Left renal cortex interstitium (tissue), 4 donors: Measurements from ENCODE around the gene VKORC1L1. TPM values are rescaled to one million over a fixed set of nuclear protein-coding genes. Genes with fewer than 3 reads are reported as not detected.
A peak's percentile ranks its signal among the peaks of the same experiment; 100 is the strongest.
"Not testable (repeated sequence)": the region's sequence is repeated elsewhere in the genome, so short reads cannot be mapped to it uniquely, and the experiment has no call there.

ENCODE experiments used
- DNase-seq, 4 donors: peaks; one replicate each; pipeline ENCODE4 v3.0.0-alpha.2; 2013; ENCODE audit warnings: low read depth in 4 of 4, low spot score in 2 of 4, missing footprints in 1 of 4
- polyA plus RNA-seq, 4 donors: library from polyadenylated mRNA; unstranded; fragments of 120-200 nt; gene quantifications; one replicate each; pipeline ENCODE4 v1.2.1, GENCODE V29; 2013; ENCODE audit not compliant: insufficient read length in 4 of 4

Gene VKORC1L1
- polyA plus RNA-seq, 4 donors = 28.1 to 33.5 (median 30.3) TPM

GRCh38 chr7:65974191-65974801 lies 101.4 kb downstream of the VKORC1L1 start:
- DNase-seq = no peak

- DNase-seq = no peak
Measured at GRCh38 chr7:65974876-65975275, 102.0 kb downstream of the VKORC1L1 start.

- no peak for DNase-seq
Measured at GRCh38 chr7:65975814-65976445, 103.1 kb downstream of the VKORC1L1 start.

- DNase-seq = no peak
Measured at GRCh38 chr7:65976659-65977196, 103.9 kb downstream of the VKORC1L1 start.

GRCh38 chr7:65978891-65979582 lies 106.2 kb downstream of the VKORC1L1 start:
- DNase-seq = no peak

GRCh38 chr7:65979583-65980477 lies 107.0 kb downstream of the VKORC1L1 start:
- DNase-seq = no peak

GRCh38 chr7:65980478-65981250 lies 107.8 kb downstream of the VKORC1L1 start:
- DNase-seq = no peak

GRCh38 chr7:65981965-65982792 lies 109.3 kb downstream of the VKORC1L1 start, which contains the start of gene GUSB:
GUSB (minus strand) TSS chr7:65982213; CDS start chr7:65982183, 30 bp downstream.
- peak; percentile 72 to 88 (median 82) for DNase-seq

- DNase-seq = no peak
Measured at GRCh38 chr7:65983965-65984658, 111.2 kb downstream of the VKORC1L1 start.

GRCh38 chr7:65988084-65988483 lies 115.2 kb downstream of the VKORC1L1 start:
- no peak for DNase-seq

- DNase-seq = not testable (repeated sequence)
Measured at GRCh38 chr7:65988503-65988902, 115.6 kb downstream of the VKORC1L1 start.

- no peak for DNase-seq
Measured at GRCh38 chr7:65989694-65990080, 116.8 kb downstream of the VKORC1L1 start.

- not testable (repeated sequence) for DNase-seq
Measured at GRCh38 chr7:65991829-65992228, 119.0 kb downstream of the VKORC1L1 start.

GRCh38 chr7:65992526-65992925 lies 119.7 kb downstream of the VKORC1L1 start:
- DNase-seq = no peak

- DNase-seq = not testable (repeated sequence)
Measured at GRCh38 chr7:65994984-65995383, 122.1 kb downstream of the VKORC1L1 start.

GRCh38 chr7:66000823-66001417 lies 128.0 kb downstream of the VKORC1L1 start:
- DNase-seq = not testable (repeated sequence)

- not testable (repeated sequence) for DNase-seq
Measured at GRCh38 chr7:66005115-66005671, 132.3 kb downstream of the VKORC1L1 start.
